HG02759 (cell line): ENCODE results near the gene DLX3.
A peak's percentile ranks its signal among the peaks of the same experiment; 100 is the strongest.

ENCODE experiments used
- ATAC-seq: cut with Tn5 transposase; IDR thresholded peaks from one replicate; pipeline ENCODE4 v1.9.1; 2021; ENCODE audit warnings: mild to moderate bottlenecking, moderate library complexity; ENCODE audit not compliant: unreplicated experiment

DLX3 gene

GRCh38 chr17:49973271-49973615 lies 21.8 kb downstream of the DLX3 start:
- ATAC-seq: no peak

GRCh38 chr17:49972486-49973270 lies 22.3 kb downstream of the DLX3 start:
- no peak for ATAC-seq

- ATAC-seq: no peak
These were observed 23.1 kb downstream of the DLX3 start for GRCh38 chr17:49971848-49972485.

GRCh38 chr17:49971199-49971847 lies 23.7 kb downstream of the DLX3 start:
- ATAC-seq: no peak

- no peak for ATAC-seq
These were observed 24.5 kb downstream of the DLX3 start for GRCh38 chr17:49970498-49970897.

- no peak for ATAC-seq
These were observed 25.1 kb downstream of the DLX3 start for GRCh38 chr17:49969795-49970389.

GRCh38 chr17:49969134-49969759 lies 25.8 kb downstream of the DLX3 start, which contains the start of gene DLX4:
DLX4 (plus strand) TSS chr17:49969190; CDS start chr17:49969469, 279 bp downstream.
- peak; percentile 9 for ATAC-seq

GRCh38 chr17:49968405-49969133 lies 26.5 kb downstream of the DLX3 start:
- peak; percentile 57 for ATAC-seq

- no peak for ATAC-seq
These were observed 27.2 kb downstream of the DLX3 start for GRCh38 chr17:49967621-49968404.

GRCh38 chr17:49967205-49967604 lies 27.8 kb downstream of the DLX3 start:
- ATAC-seq: no peak

- no peak for ATAC-seq
These were observed 28.3 kb downstream of the DLX3 start for GRCh38 chr17:49966767-49967166.

GRCh38 chr17:49965524-49965909 lies 29.5 kb downstream of the DLX3 start:
- no peak for ATAC-seq

GRCh38 chr17:49964769-49965523 lies 30.1 kb downstream of the DLX3 start:
- no peak for ATAC-seq

- ATAC-seq: no peak
These were observed 30.7 kb downstream of the DLX3 start for GRCh38 chr17:49964303-49964768.

GRCh38 chr17:49963626-49964302 lies 31.3 kb downstream of the DLX3 start:
- no peak for ATAC-seq

- no peak for ATAC-seq
These were observed 31.8 kb downstream of the DLX3 start for GRCh38 chr17:49963309-49963625.

GRCh38 chr17:49962599-49963308 lies 32.3 kb downstream of the DLX3 start:
- ATAC-seq: no peak
